H1 (cell line): Measurements from ENCODE around the gene FJX1. TPM values are rescaled to one million over a fixed set of nuclear protein-coding genes. Genes with fewer than 3 reads are reported as not detected.

Source experiments
- polyA plus RNA-seq, 7 experiments: library from polyadenylated mRNA; depleted of rRNA in 3 of 7; stranded (reverse) in 5 of 7; unstranded in 2 of 7; fragments of >200 nt in 5 of 7; fragments of 200-250 nt in 2 of 7; gene quantifications; 1 replicate in 5 of 7; 2 replicates in 1 of 7; 4 replicates in 1 of 7; pipeline versions ENCODE4 v1.2.1 to v1.2.3, GENCODE V29; 2011 to 2013; ENCODE audit warnings: missing spikeins in 2 of 7, mixed read lengths in 2 of 7
- total RNA-seq: library from RNA; stranded (reverse); fragmentation: NEBNext Ultra II Directional; extraction: Animal tissue kit (Norgen Biotek cat#: 25700); gene quantifications from 2 replicates; pipeline ENCODE4 v1.2.1, GENCODE V29; 2021
- TF ChIP-seq, protein P1 (sequence below): fragments of 300-600 bp; sonication (generic); IDR thresholded peaks from 2 replicates; pipeline ENCODE4 v1.7.1; 2012; ENCODE audit warnings: low read length, moderate library complexity, mild to moderate bottlenecking, inconsistent platforms; ENCODE audit not compliant: insufficient replicate concordance

The FJX1 gene
- total and polyA plus RNA-seq, 2 of the 8 experiments (the other 6 are each of a cell fraction or from before 2014, with no cell fraction given): 6.3 to 13.3 TPM

DNA sequence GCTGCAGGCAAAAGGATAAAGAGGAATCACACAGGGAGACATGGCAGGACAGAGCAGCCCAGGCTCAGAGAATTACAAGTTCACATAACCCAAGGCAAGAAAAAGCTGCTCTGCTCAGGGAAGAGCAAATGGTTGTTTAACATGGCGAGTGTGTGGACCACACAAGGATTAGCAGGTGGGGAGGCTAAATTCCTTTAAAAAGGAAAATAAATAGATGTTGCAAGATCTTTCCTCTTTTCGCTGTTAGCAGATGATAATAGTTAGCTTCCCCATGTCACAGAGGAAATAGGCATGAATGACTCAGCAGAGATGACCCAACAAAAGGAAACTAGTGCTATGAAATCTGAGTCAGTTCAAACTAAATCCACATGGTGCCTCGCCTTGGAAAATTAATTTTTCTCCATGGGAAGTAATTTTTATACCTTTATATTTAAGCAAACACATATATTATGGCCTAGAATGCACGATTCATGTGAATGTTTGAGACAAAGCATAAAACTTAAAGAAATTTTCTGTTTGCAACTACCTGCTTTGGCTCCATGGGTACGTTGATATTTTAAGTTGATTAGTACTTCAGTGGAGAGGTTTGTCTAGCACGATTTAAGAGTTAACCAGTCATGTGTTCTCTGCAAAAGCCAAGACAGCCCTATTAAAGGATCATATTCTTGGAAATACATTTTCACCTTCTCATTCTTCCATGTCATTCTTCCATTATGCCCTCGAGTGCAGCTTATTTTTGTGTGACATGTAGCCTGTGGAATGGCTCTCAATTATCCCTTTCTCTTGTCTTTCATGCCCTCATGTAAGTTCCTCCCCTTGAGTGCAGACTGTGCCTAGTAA is 38.5 kb upstream of the FJX1 start (continued):
- TF ChIP-seq, protein P1, sequence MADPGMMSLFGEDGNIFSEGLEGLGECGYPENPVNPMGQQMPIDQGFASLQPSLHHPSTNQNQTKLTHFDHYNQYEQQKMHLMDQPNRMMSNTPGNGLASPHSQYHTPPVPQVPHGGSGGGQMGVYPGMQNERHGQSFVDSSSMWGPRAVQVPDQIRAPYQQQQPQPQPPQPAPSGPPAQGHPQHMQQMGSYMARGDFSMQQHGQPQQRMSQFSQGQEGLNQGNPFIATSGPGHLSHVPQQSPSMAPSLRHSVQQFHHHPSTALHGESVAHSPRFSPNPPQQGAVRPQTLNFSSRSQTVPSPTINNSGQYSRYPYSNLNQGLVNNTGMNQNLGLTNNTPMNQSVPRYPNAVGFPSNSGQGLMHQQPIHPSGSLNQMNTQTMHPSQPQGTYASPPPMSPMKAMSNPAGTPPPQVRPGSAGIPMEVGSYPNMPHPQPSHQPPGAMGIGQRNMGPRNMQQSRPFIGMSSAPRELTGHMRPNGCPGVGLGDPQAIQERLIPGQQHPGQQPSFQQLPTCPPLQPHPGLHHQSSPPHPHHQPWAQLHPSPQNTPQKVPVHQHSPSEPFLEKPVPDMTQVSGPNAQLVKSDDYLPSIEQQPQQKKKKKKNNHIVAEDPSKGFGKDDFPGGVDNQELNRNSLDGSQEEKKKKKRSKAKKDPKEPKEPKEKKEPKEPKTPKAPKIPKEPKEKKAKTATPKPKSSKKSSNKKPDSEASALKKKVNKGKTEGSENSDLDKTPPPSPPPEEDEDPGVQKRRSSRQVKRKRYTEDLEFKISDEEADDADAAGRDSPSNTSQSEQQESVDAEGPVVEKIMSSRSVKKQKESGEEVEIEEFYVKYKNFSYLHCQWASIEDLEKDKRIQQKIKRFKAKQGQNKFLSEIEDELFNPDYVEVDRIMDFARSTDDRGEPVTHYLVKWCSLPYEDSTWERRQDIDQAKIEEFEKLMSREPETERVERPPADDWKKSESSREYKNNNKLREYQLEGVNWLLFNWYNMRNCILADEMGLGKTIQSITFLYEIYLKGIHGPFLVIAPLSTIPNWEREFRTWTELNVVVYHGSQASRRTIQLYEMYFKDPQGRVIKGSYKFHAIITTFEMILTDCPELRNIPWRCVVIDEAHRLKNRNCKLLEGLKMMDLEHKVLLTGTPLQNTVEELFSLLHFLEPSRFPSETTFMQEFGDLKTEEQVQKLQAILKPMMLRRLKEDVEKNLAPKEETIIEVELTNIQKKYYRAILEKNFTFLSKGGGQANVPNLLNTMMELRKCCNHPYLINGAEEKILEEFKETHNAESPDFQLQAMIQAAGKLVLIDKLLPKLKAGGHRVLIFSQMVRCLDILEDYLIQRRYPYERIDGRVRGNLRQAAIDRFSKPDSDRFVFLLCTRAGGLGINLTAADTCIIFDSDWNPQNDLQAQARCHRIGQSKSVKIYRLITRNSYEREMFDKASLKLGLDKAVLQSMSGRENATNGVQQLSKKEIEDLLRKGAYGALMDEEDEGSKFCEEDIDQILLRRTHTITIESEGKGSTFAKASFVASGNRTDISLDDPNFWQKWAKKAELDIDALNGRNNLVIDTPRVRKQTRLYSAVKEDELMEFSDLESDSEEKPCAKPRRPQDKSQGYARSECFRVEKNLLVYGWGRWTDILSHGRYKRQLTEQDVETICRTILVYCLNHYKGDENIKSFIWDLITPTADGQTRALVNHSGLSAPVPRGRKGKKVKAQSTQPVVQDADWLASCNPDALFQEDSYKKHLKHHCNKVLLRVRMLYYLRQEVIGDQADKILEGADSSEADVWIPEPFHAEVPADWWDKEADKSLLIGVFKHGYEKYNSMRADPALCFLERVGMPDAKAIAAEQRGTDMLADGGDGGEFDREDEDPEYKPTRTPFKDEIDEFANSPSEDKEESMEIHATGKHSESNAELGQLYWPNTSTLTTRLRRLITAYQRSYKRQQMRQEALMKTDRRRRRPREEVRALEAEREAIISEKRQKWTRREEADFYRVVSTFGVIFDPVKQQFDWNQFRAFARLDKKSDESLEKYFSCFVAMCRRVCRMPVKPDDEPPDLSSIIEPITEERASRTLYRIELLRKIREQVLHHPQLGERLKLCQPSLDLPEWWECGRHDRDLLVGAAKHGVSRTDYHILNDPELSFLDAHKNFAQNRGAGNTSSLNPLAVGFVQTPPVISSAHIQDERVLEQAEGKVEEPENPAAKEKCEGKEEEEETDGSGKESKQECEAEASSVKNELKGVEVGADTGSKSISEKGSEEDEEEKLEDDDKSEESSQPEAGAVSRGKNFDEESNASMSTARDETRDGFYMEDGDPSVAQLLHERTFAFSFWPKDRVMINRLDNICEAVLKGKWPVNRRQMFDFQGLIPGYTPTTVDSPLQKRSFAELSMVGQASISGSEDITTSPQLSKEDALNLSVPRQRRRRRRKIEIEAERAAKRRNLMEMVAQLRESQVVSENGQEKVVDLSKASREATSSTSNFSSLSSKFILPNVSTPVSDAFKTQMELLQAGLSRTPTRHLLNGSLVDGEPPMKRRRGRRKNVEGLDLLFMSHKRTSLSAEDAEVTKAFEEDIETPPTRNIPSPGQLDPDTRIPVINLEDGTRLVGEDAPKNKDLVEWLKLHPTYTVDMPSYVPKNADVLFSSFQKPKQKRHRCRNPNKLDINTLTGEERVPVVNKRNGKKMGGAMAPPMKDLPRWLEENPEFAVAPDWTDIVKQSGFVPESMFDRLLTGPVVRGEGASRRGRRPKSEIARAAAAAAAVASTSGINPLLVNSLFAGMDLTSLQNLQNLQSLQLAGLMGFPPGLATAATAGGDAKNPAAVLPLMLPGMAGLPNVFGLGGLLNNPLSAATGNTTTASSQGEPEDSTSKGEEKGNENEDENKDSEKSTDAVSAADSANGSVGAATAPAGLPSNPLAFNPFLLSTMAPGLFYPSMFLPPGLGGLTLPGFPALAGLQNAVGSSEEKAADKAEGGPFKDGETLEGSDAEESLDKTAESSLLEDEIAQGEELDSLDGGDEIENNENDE: no peak
